PC-9 (cell line): ENCODE measurements around the gene WDR88. TPM values are rescaled to one million over a fixed set of nuclear protein-coding genes. Genes with fewer than 3 reads are reported as not detected.

Experiments
- BruUV-seq: library from RNA; stranded (reverse); fragments of 400-500 nt; replicated peaks from 2 replicates; lab custom pipeline; 2021; lab: Mats Ljungman, UMichigan
- CTCF ChIA-PET: fragments of 300-600 bp; sonication (Branson Sonifier 250); formaldehyde crosslinking; loops from one replicate; lab custom pipeline; 2022; ENCODE audit warnings: antibody characterized with exemption; lab: Charles Lee
- POLR2A ChIA-PET: fragments of 300-600 bp; sonication (Branson Sonifier 250); formaldehyde crosslinking; loops from one replicate; lab custom pipeline; 2022; ENCODE audit warnings: antibody characterized with exemption; ENCODE audit not compliant: unreplicated experiment; lab: Charles Lee
- DNase-seq, 2 experiments: peaks; one replicate each; pipeline versions ENCODE4 v3.0.0 to v3.0.0-alpha.2; 2015 to 2022; ENCODE audit warnings: mixed read lengths in 1 of 2
- H2AFZ ChIP-seq: fragments of 200-600 bp; sonication (generic); 2 replicates; pipeline ENCODE4 v1.8.1; 2017; ENCODE audit warnings: antibody characterized with exemption
- H3F3A ChIP-seq: fragments of 200-600 bp; sonication (generic); 2 replicates; pipeline ENCODE4 v1.8.1; 2017; ENCODE audit warnings: antibody characterized with exemption, mild to moderate bottlenecking, low read depth; ENCODE audit not compliant: insufficient read depth
- H3K27ac ChIP-seq: fragments of 200-600 bp; sonication (generic); 2 replicates; pipeline ENCODE4 v1.6.1; 2016; ENCODE audit warnings: mixed run types
- H3K27me3 ChIP-seq: fragments of 200-600 bp; sonication (generic); 2 replicates; pipeline ENCODE4 v1.6.1; 2016; ENCODE audit warnings: low read depth, mixed run types; ENCODE audit not compliant: insufficient read depth
- H3K36me3 ChIP-seq: fragments of 200-600 bp; sonication (generic); 2 replicates; pipeline ENCODE4 v1.6.1; 2016; ENCODE audit warnings: low read depth, mixed run types
- H3K4me1 ChIP-seq: fragments of 200-600 bp; sonication (generic); replicated peaks from 2 replicates; pipeline ENCODE4 v1.6.1; 2016; ENCODE audit warnings: mixed run types; ENCODE audit not compliant: insufficient read depth
- H3K4me2 ChIP-seq: fragments of 200-600 bp; sonication (generic); 2 replicates; pipeline ENCODE4 v1.6.1; 2017; ENCODE audit warnings: mixed run types
- H3K4me3 ChIP-seq: fragments of 200-600 bp; sonication (generic); 2 replicates; pipeline ENCODE4 v1.6.1; 2016; ENCODE audit warnings: mixed run types
- H3K79me2 ChIP-seq: fragments of 200-600 bp; sonication (generic); 2 replicates; pipeline ENCODE4 v1.6.1; 2017; ENCODE audit warnings: low read depth, mixed run types
- H3K9me2 ChIP-seq: fragments of 200-600 bp; sonication (generic); 2 replicates; pipeline ENCODE4 v1.8.1; 2017; ENCODE audit warnings: mild to moderate bottlenecking; ENCODE audit not compliant: insufficient read depth
- H3K9me3 ChIP-seq: fragments of 200-600 bp; sonication (generic); 2 replicates; pipeline ENCODE4 v1.8.1; 2016; ENCODE audit warnings: low read depth; ENCODE audit not compliant: insufficient read depth
- H4K20me1 ChIP-seq: fragments of 200-600 bp; sonication (generic); 2 replicates; pipeline ENCODE4 v1.8.1; 2017; ENCODE audit not compliant: insufficient read depth
- EZH2 ChIP-seq: fragments of 200-600 bp; sonication (generic); IDR thresholded peaks from 2 replicates; pipeline ENCODE4 v1.8.0; 2017; ENCODE audit warnings: antibody characterized with exemption, low read depth
- intact Hi-C: fragments of 100-400 bp; cut with micrococcal nuclease; formaldehyde crosslinking; loops from one replicate; pipeline ENCODE4 v1.10.0; 2022; ENCODE audit not compliant: unreplicated experiment
- total RNA-seq: library from RNA; stranded (reverse); gene quantifications from 2 replicates; pipeline ENCODE4 v1.2.3, GENCODE V29; 2021
- TF ChIP-seq, protein P1 (sequence below): fragments of 200-600 bp; sonication (generic); conservative IDR thresholded peaks from 2 replicates; pipeline ENCODE4 v1.6.1; 2017; ENCODE audit warnings: mixed run types, antibody characterized with exemption, mild to moderate bottlenecking, moderate library complexity

WDR88 gene
- total RNA-seq, 1 experiment from 2014 or later: 0.59 TPM

DNA sequence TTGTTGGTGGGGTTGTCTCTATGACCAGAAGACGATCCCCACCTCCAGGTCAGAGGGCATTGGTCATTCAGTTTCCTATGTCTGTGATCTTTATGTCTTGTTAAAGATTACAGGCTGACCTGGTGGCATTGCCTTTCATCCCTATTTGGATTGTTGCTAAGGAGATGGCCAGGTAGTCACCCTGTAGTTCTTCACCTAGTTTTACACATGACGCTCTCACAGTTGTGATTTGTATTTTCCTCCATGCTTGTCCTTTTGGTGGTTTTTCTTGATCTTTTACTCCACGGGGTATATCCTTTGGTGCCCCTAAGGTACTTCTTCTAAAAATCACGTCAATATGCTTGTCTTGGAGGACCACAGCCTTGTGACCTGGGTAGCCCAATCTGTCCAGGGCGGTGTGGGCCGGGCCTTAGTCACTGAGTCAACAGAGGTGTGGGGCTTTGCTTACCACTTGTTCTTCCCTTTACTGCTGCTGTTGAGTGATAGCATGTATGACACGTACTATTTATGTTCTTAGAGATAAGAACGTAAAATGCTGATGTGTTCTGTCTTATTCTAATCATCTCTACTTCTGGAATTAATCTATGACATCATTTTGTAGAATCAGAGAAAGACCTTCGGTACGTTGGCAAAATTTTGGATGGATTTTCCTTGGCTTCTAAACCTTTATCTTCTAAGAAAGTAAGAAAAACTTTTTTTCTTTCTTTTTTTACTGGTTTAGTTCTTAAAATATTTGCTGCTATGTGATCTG lies 30.8 kb upstream of the WDR88 start:
- Histone ChIP-seq H2AFZ (no peak overlapping the region), H3K4me2 (peak overlapping the region; percentile 43), H3K9me3 (no peaks in the 10 kb centered on the region), H3K36me3 (peaks cover 14% of the 10 kb centered on the region), H3K27ac (peak overlapping the region; percentile 43), H3K4me3 (no peak overlapping the region), H3K79me2 (no peaks in the 10 kb centered on the region), H4K20me1 (no peaks in the 10 kb centered on the region), H3K9me2 (no peaks in the 10 kb centered on the region), H3F3A (peaks cover 50% of the 10 kb centered on the region), H3K4me1 (peaks cover 58% of the 10 kb centered on the region), H3K27me3 (no peaks in the 10 kb centered on the region)
- no TSS peak for BruUV-seq
- intact Hi-C loops: loop anchor here (5.0 kb wide), 1 partner anchor 94 kb away; no protein-coding TSS in a partner anchor
- TF ChIP-seq EZH2: no peak
- TF ChIP-seq, protein P1, sequence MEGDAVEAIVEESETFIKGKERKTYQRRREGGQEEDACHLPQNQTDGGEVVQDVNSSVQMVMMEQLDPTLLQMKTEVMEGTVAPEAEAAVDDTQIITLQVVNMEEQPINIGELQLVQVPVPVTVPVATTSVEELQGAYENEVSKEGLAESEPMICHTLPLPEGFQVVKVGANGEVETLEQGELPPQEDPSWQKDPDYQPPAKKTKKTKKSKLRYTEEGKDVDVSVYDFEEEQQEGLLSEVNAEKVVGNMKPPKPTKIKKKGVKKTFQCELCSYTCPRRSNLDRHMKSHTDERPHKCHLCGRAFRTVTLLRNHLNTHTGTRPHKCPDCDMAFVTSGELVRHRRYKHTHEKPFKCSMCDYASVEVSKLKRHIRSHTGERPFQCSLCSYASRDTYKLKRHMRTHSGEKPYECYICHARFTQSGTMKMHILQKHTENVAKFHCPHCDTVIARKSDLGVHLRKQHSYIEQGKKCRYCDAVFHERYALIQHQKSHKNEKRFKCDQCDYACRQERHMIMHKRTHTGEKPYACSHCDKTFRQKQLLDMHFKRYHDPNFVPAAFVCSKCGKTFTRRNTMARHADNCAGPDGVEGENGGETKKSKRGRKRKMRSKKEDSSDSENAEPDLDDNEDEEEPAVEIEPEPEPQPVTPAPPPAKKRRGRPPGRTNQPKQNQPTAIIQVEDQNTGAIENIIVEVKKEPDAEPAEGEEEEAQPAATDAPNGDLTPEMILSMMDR: no peak
- peak; percentile 74 to 85 for DNase-seq
- ChIA-PET POLR2A (interaction anchor here (0.7 kb wide), 1 partner anchor 19 kb away, joined by 11 read pairs; no protein-coding TSS in a partner anchor), CTCF (interaction anchor here (0.6 to 0.7 kb wide), 2 partner anchors 34 to 654 kb away, joined by 4 to 12 read pairs; no protein-coding TSS in a partner anchor)

DNA sequence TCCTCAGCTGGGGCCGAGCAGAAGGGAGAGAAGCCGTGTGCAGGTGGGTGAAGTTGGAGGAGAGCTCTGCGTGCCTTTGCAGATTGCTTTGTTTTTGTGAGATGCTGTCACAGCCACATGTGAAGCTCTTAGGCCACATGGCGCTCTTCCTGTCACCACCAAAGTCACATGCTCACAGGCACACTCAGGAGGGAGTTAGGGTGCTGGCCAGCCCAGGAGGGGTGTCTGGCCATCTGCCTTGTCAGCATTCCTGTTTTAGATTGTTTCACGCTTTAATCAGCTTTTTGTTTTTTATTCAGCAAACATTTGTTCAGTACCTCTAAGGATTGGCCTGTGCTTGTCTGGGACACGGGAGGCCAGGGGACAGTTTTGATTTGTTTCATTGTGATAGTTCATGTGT lies 29.0 kb upstream of the WDR88 start:
- Histone ChIP-seq H3K4me1 (peaks cover 40% of the 10 kb centered on the region), H3K36me3 (peaks cover 14% of the 10 kb centered on the region), H3K27ac (no peak overlapping the region), H3F3A (peaks cover 33% of the 10 kb centered on the region), H3K9me2 (no peaks in the 10 kb centered on the region), H3K4me3 (no peak overlapping the region), H3K9me3 (no peaks in the 10 kb centered on the region), H3K4me2 (no peak overlapping the region), H4K20me1 (no peaks in the 10 kb centered on the region), H3K79me2 (no peaks in the 10 kb centered on the region), H2AFZ (no peak overlapping the region), H3K27me3 (no peaks in the 10 kb centered on the region)
- ChIA-PET CTCF (no interaction called here), POLR2A (interaction anchor here (0.6 kb wide), 1 partner anchor 54 kb away, joined by 4 read pairs; no protein-coding TSS in a partner anchor)
- BruUV-seq: no TSS peak
- intact Hi-C loops: loop anchor here (5.0 kb wide), 1 partner anchor 96 kb away; no protein-coding TSS in a partner anchor
- TF ChIP-seq, protein P1: no peak
- no peak for TF ChIP-seq EZH2
- DNase-seq: no peak

DNA sequence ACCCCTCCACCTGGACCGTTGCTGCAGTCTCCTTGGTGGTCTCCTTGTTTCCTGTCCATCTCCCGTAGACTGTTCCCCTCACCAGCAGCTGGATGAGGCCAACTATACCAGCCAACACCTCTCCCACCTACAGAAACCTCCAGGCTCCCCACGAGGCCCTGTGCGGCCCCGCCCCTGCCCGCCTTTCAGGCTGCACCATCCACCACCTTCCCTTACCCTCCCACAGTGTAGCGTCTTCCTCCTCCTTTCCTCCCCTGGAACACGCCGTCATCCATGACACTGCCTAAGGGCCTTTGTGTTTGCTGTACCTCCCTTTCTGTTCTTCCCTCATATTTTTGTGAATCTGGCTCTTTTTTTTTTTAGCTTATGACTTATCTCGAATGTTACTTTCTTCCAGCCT lies 23.8 kb upstream of the WDR88 start:
- Histone ChIP-seq H3K4me1 (0 out of 2 replicates have a peak, but pooled peaks cover 11% of the 10 kb centered on the region), H3F3A (peaks cover 11% of the 10 kb centered on the region; the same call in 1 of the 2 replicates), H3K36me3 (peaks cover 9% of the 10 kb centered on the region; the same call in 1 of the 2 replicates), H3K4me2 (no peak overlapping the region), H4K20me1 (no peaks in the 10 kb centered on the region), H3K27me3 (no peaks in the 10 kb centered on the region), H3K27ac (no peak overlapping the region), H3K9me2 (no peaks in the 10 kb centered on the region), H3K9me3 (no peaks in the 10 kb centered on the region), H3K4me3 (no peak overlapping the region), H3K79me2 (no peaks in the 10 kb centered on the region), H2AFZ (no peak overlapping the region)
- DNase-seq: no peak
- intact Hi-C loops: no loop called here
- POLR2A ChIA-PET: no interaction called here
- CTCF ChIA-PET: interaction anchor here (0.6 kb wide), 1 partner anchor 943 kb away, joined by 4 read pairs; no protein-coding TSS in a partner anchor
- no peak for TF ChIP-seq EZH2
- TF ChIP-seq, protein P1: no peak
- no TSS peak for BruUV-seq
